Measurements from ENCODE around the gene RUSF1.

GRCh38 chr16:31532896-31533295 lies 24.7 kb upstream of the RUSF1 start:
- no peak for TF ChIP-seq POLR2AphosphoS5 (IDR thresholded peaks at IDR 0.05; ENCODE audit: insufficient read depth in 1 of 2, low read depth in 1 of 2)
- TF ChIP-seq, protein P1, sequence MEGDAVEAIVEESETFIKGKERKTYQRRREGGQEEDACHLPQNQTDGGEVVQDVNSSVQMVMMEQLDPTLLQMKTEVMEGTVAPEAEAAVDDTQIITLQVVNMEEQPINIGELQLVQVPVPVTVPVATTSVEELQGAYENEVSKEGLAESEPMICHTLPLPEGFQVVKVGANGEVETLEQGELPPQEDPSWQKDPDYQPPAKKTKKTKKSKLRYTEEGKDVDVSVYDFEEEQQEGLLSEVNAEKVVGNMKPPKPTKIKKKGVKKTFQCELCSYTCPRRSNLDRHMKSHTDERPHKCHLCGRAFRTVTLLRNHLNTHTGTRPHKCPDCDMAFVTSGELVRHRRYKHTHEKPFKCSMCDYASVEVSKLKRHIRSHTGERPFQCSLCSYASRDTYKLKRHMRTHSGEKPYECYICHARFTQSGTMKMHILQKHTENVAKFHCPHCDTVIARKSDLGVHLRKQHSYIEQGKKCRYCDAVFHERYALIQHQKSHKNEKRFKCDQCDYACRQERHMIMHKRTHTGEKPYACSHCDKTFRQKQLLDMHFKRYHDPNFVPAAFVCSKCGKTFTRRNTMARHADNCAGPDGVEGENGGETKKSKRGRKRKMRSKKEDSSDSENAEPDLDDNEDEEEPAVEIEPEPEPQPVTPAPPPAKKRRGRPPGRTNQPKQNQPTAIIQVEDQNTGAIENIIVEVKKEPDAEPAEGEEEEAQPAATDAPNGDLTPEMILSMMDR (IDR thresholded peaks at IDR 0.05) = no peak

Data from vagina (tissue), 2 donors.